K562 (cell line): ENCODE data around the gene SLC22A23. TPM values are rescaled to one million over a fixed set of nuclear protein-coding genes. Genes with fewer than 3 reads are reported as not detected.

ENCODE experiments used
- ATAC-seq: fragments of 200-7000 bp; cut with Tn5 transposase; 3 replicates; pipeline ENCODE4 v1.9.1; 2020; ENCODE audit warnings: moderate library complexity
- BruUV-seq: library from RNA; stranded (reverse); fragments of 400-500 nt; replicated peaks from 2 replicates; lab custom pipeline; 2021; lab: Mats Ljungman, UMichigan
- CTCF ChIA-PET: fragments of 300-600 bp; formaldehyde crosslinking; extraction: SDS; loops from one replicate; lab custom pipeline; 2021; ENCODE audit warnings: low intra/inter-chr PET ratio; lab: Yijun Ruan, JAX
- POLR2A ChIA-PET: fragments of 300-600, 350-650 bp; sonication (Branson Sonifier 250); formaldehyde crosslinking; extraction: SDS; loops from one replicate; lab custom pipeline; 2021; ENCODE audit warnings: antibody characterized with exemption, inconsistent platforms; lab: Yijun Ruan, JAX
- DNase-seq, 4 experiments: peaks; one replicate each; pipeline versions ENCODE4 v3.0.0 to v3.0.0-alpha.2; 2011 to 2018; ENCODE audit warnings: low spot score in 3 of 4, mixed read lengths in 3 of 4; ENCODE audit errors: extremely low read depth in 1 of 4
- FAIRE-seq: peaks from 2 replicates; lab custom pipeline; 2011; peaks lifted over from hg19 to GRCh38; lab: Jason Lieb, UNC
- H2AFZ ChIP-seq: 2 replicates; pipeline ENCODE4 v1.6.0; 2011; ENCODE audit warnings: low read depth, low read length, control low read depth, inconsistent platforms
- H3K27ac ChIP-seq: fragments of 200-600 bp; 3 replicates; pipeline ENCODE4 v1.8.0; 2011; ENCODE audit warnings: low read depth, mild to moderate bottlenecking, control low read depth, inconsistent platforms, low read length, moderate library complexity, mixed read lengths; ENCODE audit errors: extremely low read depth
- H3K27me3 ChIP-seq, 2 experiments: fragments of 300-600 bp in 1 of 2; 2 replicates in 1 of 2; 3 replicates in 1 of 2; pipeline versions ENCODE4 v1.6.0 to v1.8.0; 2011; ENCODE audit warnings: inconsistent platforms in 2 of 2, low read length in 2 of 2, mild to moderate bottlenecking in 1 of 2, mixed read lengths in 1 of 2, moderate library complexity in 1 of 2; ENCODE audit not compliant: control insufficient read depth in 2 of 2, insufficient read depth in 2 of 2
- H3K36me3 ChIP-seq: fragments of 300-600 bp; 3 replicates; pipeline ENCODE4 v1.8.0; 2011; ENCODE audit warnings: mild to moderate bottlenecking, low read length, inconsistent platforms; ENCODE audit not compliant: control insufficient read depth, insufficient read depth
- H3K4me1 ChIP-seq, 2 experiments: fragments of 200-600 bp in 1 of 2; replicated peaks in 1 of 2; 2 replicates in 1 of 2; 3 replicates in 1 of 2; pipeline versions ENCODE4 v1.5.1 to v1.8.0; 2011; ENCODE audit warnings: inconsistent platforms in 2 of 2, low read length in 2 of 2, mild to moderate bottlenecking in 1 of 2, mixed read lengths in 1 of 2, moderate library complexity in 1 of 2; ENCODE audit not compliant: control insufficient read depth in 2 of 2, insufficient read depth in 2 of 2
- H3K4me2 ChIP-seq: 2 replicates; pipeline ENCODE4 v1.6.1; 2011; ENCODE audit warnings: low read length, control low read depth, inconsistent platforms, mixed read lengths; ENCODE audit not compliant: insufficient read depth
- H3K4me3 ChIP-seq: fragments of 200-600 bp; sonication (generic), shearing (Covaris generic); 2 replicates; pipeline ENCODE4 v1.5.1; 2016; ENCODE audit warnings: control low read depth, inconsistent platforms
- H3K79me2 ChIP-seq: fragments of 200-600 bp; 3 replicates; pipeline ENCODE4 v1.8.0; 2011; ENCODE audit warnings: low read length, inconsistent platforms; ENCODE audit not compliant: control insufficient read depth, insufficient read depth
- H3K9ac ChIP-seq, 2 experiments: 2 replicates each; pipeline versions ENCODE4 v1.6.0 to v1.6.1; 2011; ENCODE audit warnings: low read depth in 2 of 2, low read length in 2 of 2, control low read depth in 1 of 2, inconsistent platforms in 1 of 2, mild to moderate bottlenecking in 1 of 2, mixed read lengths in 1 of 2; ENCODE audit not compliant: insufficient read depth in 1 of 2
- H3K9me1 ChIP-seq: one replicate; pipeline ENCODE4 v1.6.0; 2011; ENCODE audit warnings: inconsistent platforms, mild to moderate bottlenecking, low read length, moderate library complexity; ENCODE audit not compliant: control insufficient read depth, insufficient read depth
- H3K9me3 ChIP-seq: replicated peaks from 2 replicates; pipeline ENCODE4 v1.5.1; 2011; ENCODE audit warnings: low read depth, low read length, inconsistent platforms; ENCODE audit not compliant: control insufficient read depth, insufficient read depth
- H4K20me1 ChIP-seq: replicated peaks from 2 replicates; pipeline ENCODE4 v1.6.1; 2011; ENCODE audit warnings: low read length, inconsistent platforms, mixed read lengths; ENCODE audit not compliant: control insufficient read depth, insufficient read depth
- AFF1 ChIP-seq, 2 experiments: fragments of 450-650 bp; IDR thresholded peaks; 2 replicates each; pipeline ENCODE4 v1.6.1; 2018; ENCODE audit warnings: mild to moderate bottlenecking in 2 of 2, low read depth in 1 of 2; ENCODE audit not compliant: partially characterized antibody in 2 of 2
- MXD1 ChIP-seq: fragments of 250-450 bp; sonication (Bioruptor Pico); IDR thresholded peaks from 2 replicates; pipeline ENCODE4 v1.8.0; 2021; ENCODE audit warnings: borderline replicate concordance, mild to moderate bottlenecking, moderate library complexity; ENCODE audit not compliant: poor library complexity, severe bottlenecking
- PHF20 ChIP-seq: fragments of 450-650 bp; IDR thresholded peaks from 2 replicates; pipeline ENCODE4 v1.6.1; 2018; ENCODE audit not compliant: partially characterized antibody
- POU5F1 ChIP-seq: fragments of 150-350 bp; IDR thresholded peaks from 2 replicates; pipeline ENCODE4 v1.6.1; 2014; ENCODE audit warnings: borderline replicate concordance, low read length, low read depth, mild to moderate bottlenecking; ENCODE audit not compliant: partially characterized antibody
- TCF7L2 ChIP-seq: fragments of 150-350 bp; IDR thresholded peaks from 2 replicates; pipeline ENCODE4 v1.6.1; 2016; ENCODE audit warnings: low read depth, mild to moderate bottlenecking, low read length, moderate library complexity
- U2AF2 ChIP-seq: fragments of 200-400 bp; formaldehyde crosslinking; optimal IDR thresholded peaks from 2 replicates; pipeline ENCODE3; 2017; ENCODE audit warnings: low read depth, mild to moderate bottlenecking, low read length
- ZNF277 ChIP-seq: fragments of 250-450 bp; sonication (Bioruptor Pico); IDR thresholded peaks from 2 replicates; pipeline ENCODE4 v1.8.0; 2022; ENCODE audit warnings: inconsistent platforms, mild to moderate bottlenecking, moderate library complexity, borderline replicate concordance
- ZNF518B ChIP-seq: fragments of 250-450 bp; sonication (Bioruptor Pico); IDR thresholded peaks from 2 replicates; pipeline ENCODE4 v1.5.0; 2021; ENCODE audit warnings: mild to moderate bottlenecking, moderate library complexity
- WGBS: fragments of 100-300 bp; shearing (Covaris generic); methylation state at CpG from one replicate; pipeline ENCODE4 v1.1.6; 2016; ENCODE audit warnings: low coverage, mixed read lengths; ENCODE audit not compliant: insufficient coverage; ENCODE audit errors: missing lambda C conversion rate; 5-methylcytosine and 5-hydroxymethylcytosine counted together
- in situ Hi-C: fragments of 300-500 bp; cut with MboI; formaldehyde crosslinking; loops from 4 replicates; pipeline ENCODE4 v1.15.0; 2018; ENCODE audit warnings: inconsistent platforms, mixed read lengths
- intact Hi-C: fragments of 100-400 bp; cut with micrococcal nuclease; formaldehyde crosslinking; loops from 2 replicates; pipeline ENCODE4 v1.14.2; 2022
- polyA plus RNA-seq, 8 experiments: library from polyadenylated mRNA; depleted of rRNA in 4 of 8; stranded (reverse) in 5 of 8; unstranded in 3 of 8; fragments of >200 nt; fragmentation: Nextera tagmentation in 2 of 8; fragmentation: Illumina TruSeq in 1 of 8; extraction: Ambion mirVana in 2 of 8; extraction: Trizol in 1 of 8; gene quantifications; 2 replicates each; pipeline versions ENCODE4 v1.2.1 to v1.2.3, GENCODE V29; 2011 to 2014; ENCODE audit warnings: inconsistent platforms in 1 of 8, missing spikeins in 1 of 8
- total RNA-seq, 7 experiments: library from RNA; depleted of rRNA in 6 of 7; stranded (reverse); fragments of >200 nt in 6 of 7; fragmentation: Illumina TruSeq in 2 of 7; extraction: Trizol in 2 of 7; gene quantifications; 2 replicates each; pipeline versions ENCODE4 v1.2.1 to v1.2.3, GENCODE V29; 2011 to 2021; ENCODE audit warnings: low replicate concordance in 1 of 7

Gene SLC22A23
- total and polyA plus RNA-seq, 9 of the 15 experiments (the other 6 are each of a cell fraction or from before 2014, with no cell fraction given) = 0.30 to 8.7 (median 2.5) TPM

- no peak overlapping the region for H3K9ac ChIP-seq
- WGBS = 96% methylated on average over 16 of the region's 16 CpGs
- peaks cover 25 to 29% of the 10 kb centered on the region in 2 experiments for H3K4me1 ChIP-seq
- no peak overlapping the region for H3K4me3 ChIP-seq
- no peak overlapping the region for H3K27ac ChIP-seq
- ChIA-PET CTCF (no interaction called here), POLR2A (interaction anchor here (0.6 to 1.8 kb wide), 3 partner anchors 10 to 213 kb away, joined by 3 to 5 read pairs (median 3); no protein-coding TSS in a partner anchor)
- DNase-seq (no peak), ATAC-seq (no peak), FAIRE-seq (no peak)
- no peak overlapping the region for H3K4me2 ChIP-seq
- no peak overlapping the region for H2AFZ ChIP-seq
- H3K27me3 ChIP-seq = no peaks in the 10 kb centered on the region
- H4K20me1 ChIP-seq = no peaks in the 10 kb centered on the region
- in situ Hi-C loops (no loop called here), intact Hi-C loops (no loop called here)
- TF ChIP-seq POU5F1 (no peak), ZNF277 (no peak), MXD1 (CRISPR knock-in tag) (no peak), TCF7L2 (no peak), AFF1 (IDR thresholded peaks at IDR 0.05; ENCODE audit: low read depth in 1 of 2, partially characterized antibody in 2 of 2) (no peak), PHF20 (no peak), ZNF518B (CRISPR knock-in tag) (no peak), U2AF2 (no peak)
- no peaks in the 10 kb centered on the region for H3K79me2 ChIP-seq
- no peaks in the 10 kb centered on the region for H3K36me3 ChIP-seq
- BruUV-seq = no TSS peak
- H3K9me1 ChIP-seq = no peaks in the 10 kb centered on the region
- H3K9me3 ChIP-seq = no peaks in the 10 kb centered on the region
Observed at GRCh38 chr6:3360727-3361045, 96.2 kb downstream of the SLC22A23 start.
